MV-4-11 (cell line): ENCODE measurements around the gene GLDC.
"Not testable (repeated sequence)": the region's sequence is repeated elsewhere in the genome, so short reads cannot be mapped to it uniquely, and the experiment has no call there.

Experiments
- DNase-seq: peaks from one replicate; lab custom pipeline; 2025; lab: John Stamatoyannopoulos, UW

Gene GLDC

DNA sequence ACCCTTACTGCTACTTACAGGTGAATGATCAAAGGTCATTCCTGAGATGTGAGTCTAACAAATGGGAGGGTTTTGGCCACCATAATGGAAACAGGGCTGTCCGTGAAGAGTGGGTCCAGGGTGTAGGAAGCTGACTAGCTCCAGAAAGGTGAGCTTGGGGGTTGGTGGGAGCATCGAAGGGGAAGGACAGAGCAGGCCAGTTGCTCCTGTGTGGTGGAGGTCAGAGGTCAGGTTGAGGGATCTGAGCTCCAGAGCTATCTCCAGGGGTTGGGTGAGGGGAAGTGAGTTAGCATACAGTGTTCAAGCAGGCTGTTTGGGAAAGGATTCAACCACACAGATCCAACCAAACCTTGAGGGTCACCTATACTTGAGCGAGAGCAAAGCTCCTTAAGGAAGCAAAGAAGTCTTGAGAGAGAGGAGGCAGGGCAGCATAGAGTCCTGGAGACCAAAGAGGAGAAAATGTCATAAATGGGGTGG, 18.7 kb upstream of the GLDC start:
- DNase-seq, result no peak

GRCh38 chr9:6660512-6660911, 15.0 kb upstream of the GLDC start:
- no peak for DNase-seq

DNA sequence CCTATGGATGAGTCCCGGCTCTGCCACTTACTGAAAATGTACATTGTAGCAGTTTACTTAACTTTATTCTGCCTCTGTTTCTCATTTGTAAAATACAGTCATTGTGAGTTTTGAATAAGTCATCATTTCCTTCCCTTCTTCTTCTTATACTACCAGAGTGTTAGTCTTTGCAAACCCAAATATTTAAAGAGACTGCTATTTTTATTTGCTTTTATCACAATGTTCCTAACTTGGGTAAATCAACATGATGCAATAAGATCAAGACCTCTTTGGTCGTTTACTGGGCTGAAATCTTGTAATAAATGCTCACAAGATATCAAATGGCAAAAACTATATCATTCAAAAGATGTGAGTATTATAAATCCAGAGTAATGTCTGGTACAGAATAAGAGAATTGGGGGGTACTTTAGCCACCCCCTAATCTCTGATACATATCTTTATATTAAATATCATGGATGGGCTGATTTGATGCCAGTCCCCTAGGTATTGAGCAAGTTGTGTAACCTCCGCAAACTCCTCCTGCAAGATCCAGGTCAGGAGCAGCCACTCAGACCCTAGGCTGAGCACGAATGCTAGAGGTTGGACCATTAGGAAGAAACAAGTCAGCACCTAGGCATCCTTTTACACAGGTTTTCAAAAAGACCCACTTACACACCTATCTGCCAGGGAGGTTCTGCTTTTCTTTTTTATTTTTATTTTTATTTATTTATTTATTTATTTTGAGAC, 13.3 kb upstream of the GLDC start:
- DNase-seq, result no peak

DNA sequence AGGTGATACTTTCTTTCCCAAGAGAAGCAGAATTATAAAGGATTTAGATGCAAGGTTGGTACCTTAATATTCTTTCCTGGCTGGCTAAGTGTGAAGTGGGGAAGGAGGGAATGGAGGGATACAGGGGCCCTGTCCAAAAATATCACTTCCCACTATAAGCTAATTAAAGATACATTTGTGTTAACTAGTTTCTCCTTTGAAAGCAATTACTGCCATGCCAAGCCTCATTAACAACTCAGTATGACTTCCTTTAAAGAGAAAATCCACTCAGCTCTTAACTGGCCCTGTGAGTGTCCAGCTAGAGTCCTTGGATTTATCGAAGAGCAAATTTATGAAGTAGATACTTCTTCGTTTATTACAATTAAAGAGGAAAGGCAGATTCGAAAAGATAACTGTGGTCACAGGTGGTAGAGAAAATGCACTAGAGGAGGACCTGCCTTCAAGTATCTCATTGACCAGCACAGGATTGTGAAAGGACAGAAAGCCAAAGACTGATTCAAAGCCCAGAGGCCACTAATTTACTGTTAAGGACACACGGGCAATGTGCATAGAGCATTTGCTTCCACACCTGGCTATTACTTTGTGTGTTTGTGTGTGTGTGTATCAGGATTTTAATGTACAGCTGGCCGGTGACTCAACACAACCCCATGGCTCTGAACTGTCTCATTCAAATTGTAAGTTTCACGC, 11.2 kb upstream of the GLDC start:
- DNase-seq, result no peak

- no peak for DNase-seq
Observed at GRCh38 chr9:6655036-6655435, 9.5 kb upstream of the GLDC start.

DNA sequence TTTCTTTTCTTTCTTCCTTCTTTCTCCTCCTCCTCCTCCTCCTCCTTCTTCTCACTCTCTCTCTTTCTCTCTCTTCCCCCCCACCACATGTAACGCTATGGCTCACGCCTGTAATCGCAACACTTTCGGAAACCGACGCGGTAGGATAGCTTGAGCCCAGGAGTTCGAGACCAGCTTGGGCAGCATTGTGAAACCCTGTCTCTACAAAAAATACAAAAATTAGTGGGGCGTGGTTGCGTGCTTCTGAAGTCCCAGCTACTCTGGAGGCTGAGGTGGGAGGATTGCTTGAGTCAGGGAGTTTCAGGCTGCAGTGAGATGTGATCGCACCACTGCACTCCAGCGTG, 736 bp upstream of the GLDC start:
- no peak for DNase-seq

DNA sequence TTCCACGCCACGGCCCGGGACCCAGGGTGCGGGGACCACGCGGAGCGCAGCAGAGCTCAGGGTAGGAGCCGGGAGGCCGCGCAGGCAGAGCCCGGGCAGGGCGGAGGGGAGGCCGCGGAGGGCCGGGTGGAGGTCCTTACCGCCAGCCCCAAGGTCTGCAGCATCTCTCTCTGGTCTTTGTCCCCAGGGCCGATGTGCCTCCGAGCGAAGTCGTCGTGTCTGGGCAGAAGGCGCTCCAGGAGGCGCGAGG, 499 bp downstream of the GLDC start:
- DNase-seq, result not testable (repeated sequence)

DNA sequence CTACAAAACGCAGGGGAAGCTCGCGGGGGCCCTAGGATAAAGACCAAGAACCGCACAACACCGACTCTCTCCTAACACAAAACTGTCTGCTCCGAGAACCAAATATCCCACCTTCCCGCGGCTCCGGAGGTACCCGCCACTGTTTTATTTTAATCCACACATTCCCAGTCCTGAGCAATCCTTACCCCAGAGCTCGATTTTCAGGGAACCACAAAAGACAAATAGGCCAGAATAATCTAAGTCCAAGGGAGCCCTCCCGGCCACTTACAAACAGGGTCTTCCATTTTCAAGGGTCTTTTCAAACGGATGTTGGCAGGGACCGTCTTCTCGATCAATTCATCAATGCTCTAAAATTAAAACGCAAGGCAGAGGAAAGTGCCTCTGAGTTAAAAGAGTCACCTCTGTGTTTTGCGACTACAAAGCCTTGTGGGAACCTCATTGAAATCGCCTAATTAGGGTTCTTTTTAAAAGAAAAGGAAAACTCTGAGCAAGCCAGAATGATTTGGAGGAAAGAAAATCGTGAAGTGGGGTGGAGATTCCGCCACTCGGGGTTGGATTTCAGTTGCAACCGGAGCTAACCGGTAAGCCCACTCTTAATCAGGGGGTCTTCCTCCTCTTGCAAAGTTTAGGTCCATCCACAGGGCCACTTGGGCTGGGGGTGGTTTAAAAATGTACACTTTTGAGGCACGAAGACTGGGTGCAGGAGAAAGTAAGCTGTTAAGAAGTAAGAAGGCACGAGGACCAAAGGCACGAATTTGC, 1.0 kb downstream of the GLDC start:
- no peak for DNase-seq

- DNase-seq, result no peak
Observed at GRCh38 chr9:6641961-6642360, 3.6 kb downstream of the GLDC start.

DNA sequence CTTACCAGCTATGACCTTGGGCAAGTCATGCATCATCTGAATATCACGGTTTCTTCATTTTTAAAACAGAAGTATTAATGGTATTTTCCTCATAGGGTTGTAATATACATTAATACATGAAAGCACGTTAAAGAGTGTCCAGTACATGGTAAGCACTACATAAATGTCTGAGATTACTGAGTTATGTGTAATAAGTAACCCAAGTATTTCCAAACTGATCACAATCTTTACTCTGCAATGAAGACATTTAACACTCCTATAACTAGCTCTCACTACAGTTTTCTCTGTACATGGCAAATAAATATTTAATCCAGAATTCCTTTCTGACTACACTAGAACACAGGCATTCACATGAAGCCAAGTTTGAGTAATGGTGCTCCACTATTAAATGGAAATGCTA, 4.0 kb downstream of the GLDC start:
- DNase-seq, result no peak

DNA sequence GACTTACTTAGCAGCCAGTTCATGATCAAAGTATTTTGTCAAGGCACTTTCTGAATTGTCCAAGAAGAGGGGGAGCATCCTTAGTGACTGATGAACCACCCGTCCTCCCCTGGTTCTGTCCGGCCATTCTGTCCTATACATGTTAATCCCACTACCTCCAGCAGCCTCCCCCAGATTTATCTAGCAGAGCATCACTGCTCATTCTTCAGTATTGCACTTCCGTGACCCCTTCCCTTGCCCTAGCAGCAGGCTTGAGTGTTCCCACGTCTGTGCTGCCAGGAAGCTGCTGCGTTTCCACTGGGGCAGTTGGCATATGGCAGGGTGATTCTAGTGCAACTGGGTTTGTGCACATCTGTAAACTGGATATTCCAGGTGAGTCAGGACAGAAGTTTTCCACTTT, 4.5 kb downstream of the GLDC start:
- no peak for DNase-seq

- no peak for DNase-seq
Observed at GRCh38 chr9:6640268-6641051, 5.1 kb downstream of the GLDC start.

- DNase-seq, result no peak
Observed at GRCh38 chr9:6639622-6640021, 5.9 kb downstream of the GLDC start.

- DNase-seq, result no peak
Observed at GRCh38 chr9:6634444-6634843, 11.1 kb downstream of the GLDC start.

DNA sequence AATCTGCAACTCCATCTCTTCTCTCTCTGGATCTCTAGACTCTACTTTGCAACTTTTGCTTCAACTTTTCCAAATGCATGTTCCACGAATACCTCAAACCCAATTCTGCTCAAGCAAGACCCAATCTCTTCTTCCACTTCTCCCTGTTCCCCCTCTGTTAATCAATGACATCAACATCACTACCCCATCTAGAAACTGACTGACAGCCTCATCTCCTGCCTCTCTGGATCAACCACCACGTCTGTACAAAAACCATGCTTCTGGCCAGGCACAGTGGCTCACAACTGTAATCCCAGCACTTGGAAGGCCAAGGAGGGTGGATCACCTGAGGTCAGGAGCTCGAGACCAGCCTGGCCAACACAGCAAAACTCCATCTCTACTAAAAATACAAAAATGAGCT, 12.2 kb downstream of the GLDC start:
- no peak for DNase-seq

DNA sequence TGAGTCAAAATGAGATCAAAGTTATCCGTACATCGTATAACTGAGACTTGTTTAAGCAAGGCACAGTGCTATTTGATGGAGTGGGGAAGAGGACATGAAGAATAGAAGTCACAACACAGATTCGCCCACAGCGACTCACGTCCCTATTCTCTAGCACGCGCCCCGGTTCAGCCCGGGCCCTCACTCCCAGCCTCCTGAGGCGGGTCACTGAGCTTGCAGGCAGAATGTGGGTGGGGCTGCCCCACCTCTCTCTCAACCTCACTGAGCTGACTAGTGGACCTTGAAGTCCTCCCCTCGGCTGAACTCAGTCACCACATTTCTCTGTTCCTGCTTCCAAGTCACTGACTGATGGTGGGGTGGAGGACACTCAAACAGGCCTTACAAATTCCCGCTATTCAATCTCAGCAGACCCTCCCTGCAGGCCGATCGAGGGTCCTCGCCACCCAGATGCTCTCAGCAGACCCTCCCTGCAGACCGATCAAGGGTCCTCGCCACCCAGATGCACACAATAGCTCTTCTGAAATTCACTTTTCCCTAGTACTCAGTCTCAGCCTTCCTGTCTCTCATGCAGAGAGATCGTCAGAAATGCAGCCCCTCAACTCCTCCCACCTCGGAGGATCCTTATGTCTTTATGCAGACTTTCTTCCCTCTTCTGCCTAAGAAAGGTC, 12.9 kb downstream of the GLDC start:
- no peak for DNase-seq

DNA sequence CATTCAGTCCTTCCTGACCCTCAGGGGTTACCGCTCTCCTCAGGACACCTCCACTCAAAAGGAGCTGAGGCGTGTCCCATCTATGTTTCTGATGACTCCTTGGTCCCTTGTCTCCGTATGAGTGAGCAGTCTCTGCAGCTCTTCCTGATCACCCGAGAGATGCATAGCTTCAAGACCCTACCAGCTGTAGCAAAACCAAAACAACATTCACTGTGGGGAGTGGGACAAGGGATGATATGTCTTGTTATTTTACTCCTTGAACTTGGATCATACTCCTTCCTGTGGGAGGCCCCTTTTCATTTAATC, 14.4 kb downstream of the GLDC start:
- DNase-seq, result no peak

DNA sequence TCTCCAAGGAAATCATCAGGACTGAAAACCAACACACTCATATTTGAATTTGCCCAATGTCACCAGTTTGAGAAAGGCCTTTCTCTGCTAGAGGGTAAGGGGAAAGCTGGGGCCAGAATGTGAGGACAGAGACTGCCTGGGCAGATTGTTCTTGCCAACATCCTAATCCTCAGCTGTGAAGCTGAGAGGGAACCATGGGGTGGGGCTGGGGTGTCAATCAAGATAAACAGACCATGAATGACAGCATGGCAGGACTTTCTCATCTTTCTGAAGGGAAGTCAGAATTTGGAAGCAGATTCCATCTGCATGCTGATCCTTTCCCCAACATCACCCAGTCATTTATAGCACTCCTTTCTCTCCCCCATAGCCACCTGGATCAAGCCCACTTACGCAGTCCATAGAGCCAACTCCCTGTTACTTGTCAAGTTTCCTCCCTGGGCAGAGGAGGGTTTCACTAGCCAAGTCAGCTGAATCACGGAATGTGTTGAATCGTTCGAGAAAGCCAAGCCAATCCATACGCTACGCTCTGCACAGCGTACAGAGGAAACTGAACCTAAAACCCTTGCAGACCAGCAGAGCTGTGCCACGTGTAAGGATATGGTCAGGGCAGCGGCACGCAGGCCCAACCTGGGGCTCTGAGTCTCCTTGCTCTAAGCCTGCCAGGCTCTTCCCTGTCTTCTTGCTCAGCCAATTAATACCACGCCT, 14.9 kb downstream of the GLDC start:
- DNase-seq, result no peak

GRCh38 chr9:6628704-6629103, 16.8 kb downstream of the GLDC start:
- DNase-seq, result peak; percentile 73

DNA sequence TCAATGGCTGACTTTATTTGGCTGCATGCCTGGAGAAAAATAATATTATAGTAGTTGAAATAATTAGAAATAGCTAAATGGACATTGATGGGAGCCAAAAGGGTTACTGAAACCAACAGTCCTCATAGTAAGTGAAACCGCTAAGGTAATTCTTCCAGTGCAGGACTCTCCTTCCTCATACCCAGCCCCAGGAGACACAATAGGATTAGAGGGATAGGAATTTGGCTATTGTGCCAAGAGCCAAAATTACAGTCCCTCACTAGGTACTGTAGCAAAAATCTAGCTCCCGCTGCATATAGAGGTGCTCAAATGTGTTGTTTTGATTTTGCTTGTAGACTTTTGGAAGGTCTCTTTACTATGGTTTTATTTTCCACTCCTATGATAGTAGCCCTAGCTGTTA, 20.2 kb downstream of the GLDC start:
- DNase-seq, result no peak

DNA sequence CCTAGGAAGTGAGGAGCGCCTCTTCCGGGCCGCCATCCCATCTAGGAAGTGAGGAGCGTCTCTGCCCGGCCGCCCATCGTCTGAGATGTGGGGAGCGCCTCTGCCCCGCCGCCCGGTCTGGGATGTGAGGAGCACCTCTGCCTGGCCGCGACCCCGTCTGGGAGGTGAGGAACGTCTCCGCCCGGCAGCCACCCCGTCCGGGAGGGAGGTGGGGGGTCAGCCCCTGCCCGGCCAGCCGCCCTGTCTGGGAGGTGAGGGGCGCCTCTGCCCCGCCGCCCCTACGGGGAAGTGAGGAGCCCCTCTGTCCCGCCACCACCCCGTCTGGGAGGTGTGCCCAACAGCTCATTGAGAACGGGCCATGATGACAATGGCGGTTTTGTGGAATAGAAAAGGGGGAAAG, 22.7 kb downstream of the GLDC start:
- DNase-seq, result not testable (repeated sequence)

DNA sequence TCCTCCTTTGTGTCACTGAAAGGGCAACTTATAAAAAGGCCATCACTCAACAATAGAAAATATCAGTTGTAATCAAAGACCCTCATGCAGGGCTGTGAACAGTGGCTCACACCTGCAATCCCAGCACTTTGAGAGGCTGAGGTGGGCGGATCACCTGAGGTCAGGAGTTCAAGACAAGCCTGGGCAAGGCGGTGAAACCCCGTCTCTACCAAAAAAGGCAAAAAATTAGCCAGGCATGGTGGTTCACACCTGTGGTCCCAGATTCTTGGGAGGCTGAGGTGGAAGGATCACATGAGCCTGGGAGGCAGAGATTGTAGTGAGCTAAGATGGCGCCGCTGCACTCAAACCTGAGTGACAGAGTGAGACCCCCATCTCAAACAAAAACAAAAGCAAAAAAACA, 24.7 kb downstream of the GLDC start:
- DNase-seq, result no peak
